AG04449 (cell line): ENCODE measurements around the gene CHD1.
"Not testable (repeated sequence)": the region's sequence is repeated elsewhere in the genome, so short reads cannot be mapped to it uniquely, and the experiment has no call there.

Source experiments
- CTCF ChIA-PET: fragments of 350-600 bp; formaldehyde crosslinking; extraction: SDS; loops from one replicate; lab custom pipeline; 2021; ENCODE audit warnings: antibody characterized with exemption; lab: Yijun Ruan, JAX
- POLR2A ChIA-PET: fragments of 400-600, 350-600 bp; formaldehyde crosslinking; extraction: SDS; loops from one replicate; lab custom pipeline; 2020; ENCODE audit warnings: antibody characterized with exemption, inconsistent platforms; lab: Yijun Ruan, JAX
- DNase-seq: peaks from one replicate; pipeline ENCODE4 v3.0.0-alpha.2; 2010; ENCODE audit warnings: low read depth, low spot score
- H3K4me3 ChIP-seq: 2 replicates; pipeline ENCODE4 v1.5.1; 2011; ENCODE audit warnings: low read depth, mild to moderate bottlenecking, control low read depth, low read length
- TF ChIP-seq, protein P1 (sequence below): IDR thresholded peaks from one replicate; pipeline ENCODE4 v1.5.1; 2011; ENCODE audit warnings: mild to moderate bottlenecking, moderate library complexity, low read length, control low read depth, inconsistent platforms; ENCODE audit not compliant: insufficient read depth; ENCODE audit errors: missing control alignments

CHD1 gene

GRCh38 chr5:98957307-98957706, 28.5 kb upstream of the CHD1 start:
- no peak for DNase-seq
- TF ChIP-seq, protein P1, sequence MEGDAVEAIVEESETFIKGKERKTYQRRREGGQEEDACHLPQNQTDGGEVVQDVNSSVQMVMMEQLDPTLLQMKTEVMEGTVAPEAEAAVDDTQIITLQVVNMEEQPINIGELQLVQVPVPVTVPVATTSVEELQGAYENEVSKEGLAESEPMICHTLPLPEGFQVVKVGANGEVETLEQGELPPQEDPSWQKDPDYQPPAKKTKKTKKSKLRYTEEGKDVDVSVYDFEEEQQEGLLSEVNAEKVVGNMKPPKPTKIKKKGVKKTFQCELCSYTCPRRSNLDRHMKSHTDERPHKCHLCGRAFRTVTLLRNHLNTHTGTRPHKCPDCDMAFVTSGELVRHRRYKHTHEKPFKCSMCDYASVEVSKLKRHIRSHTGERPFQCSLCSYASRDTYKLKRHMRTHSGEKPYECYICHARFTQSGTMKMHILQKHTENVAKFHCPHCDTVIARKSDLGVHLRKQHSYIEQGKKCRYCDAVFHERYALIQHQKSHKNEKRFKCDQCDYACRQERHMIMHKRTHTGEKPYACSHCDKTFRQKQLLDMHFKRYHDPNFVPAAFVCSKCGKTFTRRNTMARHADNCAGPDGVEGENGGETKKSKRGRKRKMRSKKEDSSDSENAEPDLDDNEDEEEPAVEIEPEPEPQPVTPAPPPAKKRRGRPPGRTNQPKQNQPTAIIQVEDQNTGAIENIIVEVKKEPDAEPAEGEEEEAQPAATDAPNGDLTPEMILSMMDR = no peak
- POLR2A ChIA-PET = no interaction called here
- CTCF ChIA-PET = no interaction called here
- H3K4me3 ChIP-seq = no peak overlapping the region

DNA sequence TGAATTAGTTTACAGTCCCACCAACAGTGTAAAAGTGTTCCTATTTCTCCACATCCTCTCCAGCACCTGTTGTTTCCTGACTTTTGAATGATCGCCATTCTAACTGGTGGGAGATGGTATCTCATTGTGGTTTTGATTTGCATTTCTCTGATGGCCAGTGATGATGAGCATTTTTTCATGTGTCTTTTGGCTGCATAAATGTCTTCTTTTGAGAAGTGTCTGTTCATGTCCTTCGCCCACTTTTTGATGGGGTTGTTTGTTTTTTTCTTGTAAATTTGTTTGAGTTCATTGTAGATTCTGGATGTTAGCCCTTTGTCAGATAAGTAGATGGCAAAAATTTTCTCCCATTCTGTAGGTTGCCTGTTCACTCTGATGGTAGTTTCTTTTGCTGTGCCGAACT, 27.1 kb upstream of the CHD1 start:
- H3K4me3 ChIP-seq, POLR2A ChIA-PET, DNase-seq, CTCF ChIA-PET: not testable (repeated sequence)

GRCh38 chr5:98955471-98955870, 26.7 kb upstream of the CHD1 start:
- CTCF ChIA-PET, POLR2A ChIA-PET, H3K4me3 ChIP-seq, DNase-seq: not testable (repeated sequence)

GRCh38 chr5:98954392-98955028, 25.7 kb upstream of the CHD1 start:
- no peak overlapping the region for H3K4me3 ChIP-seq
- no peak for DNase-seq
- TF ChIP-seq, protein P1 = no peak
- ChIA-PET POLR2A (no interaction called here), CTCF (no interaction called here)

DNA sequence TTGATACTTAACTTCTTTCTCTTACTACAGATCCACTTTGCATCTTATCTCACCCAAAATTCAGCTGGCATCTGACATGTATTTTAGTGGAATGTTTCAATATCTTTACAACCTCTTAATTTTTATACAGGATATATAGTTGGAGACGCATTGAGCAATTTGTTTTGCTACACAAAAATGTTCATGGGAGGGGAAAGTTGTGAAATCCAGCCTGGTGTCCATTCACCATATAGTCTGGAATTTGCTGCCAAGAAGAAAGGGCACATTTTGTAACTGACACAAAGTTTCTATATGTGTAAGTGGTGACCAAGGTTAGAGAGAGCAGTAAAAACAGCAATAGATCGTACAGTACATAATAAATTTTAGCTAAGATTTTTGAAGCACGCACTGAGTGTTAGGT, 14.0 kb upstream of the CHD1 start:
- no peak for DNase-seq
- TF ChIP-seq, protein P1 = no peak
- no peak overlapping the region for H3K4me3 ChIP-seq
- CTCF ChIA-PET = no interaction called here
- POLR2A ChIA-PET = no interaction called here

DNA sequence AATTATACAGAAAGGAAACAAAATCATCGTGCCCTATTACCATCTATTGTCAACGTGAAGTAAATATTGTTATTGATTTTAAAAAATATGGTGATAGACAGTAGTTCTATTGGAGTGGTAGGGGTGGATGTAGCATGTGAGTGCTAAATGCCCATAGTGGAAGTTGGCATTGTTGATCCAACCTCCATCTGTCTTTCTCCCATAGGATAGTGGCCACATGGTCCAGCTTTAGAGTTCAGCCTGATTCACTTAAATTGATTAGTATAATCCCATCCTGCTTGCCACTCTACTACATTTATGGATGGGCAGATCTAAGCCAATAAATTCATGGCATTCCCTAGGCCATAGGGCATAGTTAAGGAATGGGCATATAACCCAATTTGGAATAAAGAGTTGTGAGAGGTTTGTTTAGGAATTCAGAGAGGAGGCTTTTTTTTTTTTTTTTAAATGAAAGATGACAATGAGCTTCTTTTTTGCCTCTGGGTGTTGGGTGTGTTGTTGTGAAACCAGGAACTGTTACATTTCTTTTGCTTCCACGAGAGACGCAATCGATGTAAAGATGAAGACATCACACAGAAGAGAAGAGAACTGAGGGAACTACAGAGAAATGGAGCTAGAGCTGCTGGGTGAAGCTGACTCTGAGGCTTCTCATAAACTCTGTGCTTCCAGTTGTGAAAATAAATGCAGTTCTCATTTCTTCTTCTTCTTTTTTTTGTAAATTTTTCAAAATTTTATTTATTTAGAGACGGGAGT, 12.5 kb upstream of the CHD1 start:
- TF ChIP-seq, protein P1 = no peak
- no peak for DNase-seq
- CTCF ChIA-PET = interaction anchor here (0.5 to 1.6 kb wide), 5 partner anchors 9 to 119 kb away, joined by 3 to 4 read pairs (median 3); no protein-coding TSS in a partner anchor
- no peak overlapping the region for H3K4me3 ChIP-seq
- POLR2A ChIA-PET = no interaction called here

DNA sequence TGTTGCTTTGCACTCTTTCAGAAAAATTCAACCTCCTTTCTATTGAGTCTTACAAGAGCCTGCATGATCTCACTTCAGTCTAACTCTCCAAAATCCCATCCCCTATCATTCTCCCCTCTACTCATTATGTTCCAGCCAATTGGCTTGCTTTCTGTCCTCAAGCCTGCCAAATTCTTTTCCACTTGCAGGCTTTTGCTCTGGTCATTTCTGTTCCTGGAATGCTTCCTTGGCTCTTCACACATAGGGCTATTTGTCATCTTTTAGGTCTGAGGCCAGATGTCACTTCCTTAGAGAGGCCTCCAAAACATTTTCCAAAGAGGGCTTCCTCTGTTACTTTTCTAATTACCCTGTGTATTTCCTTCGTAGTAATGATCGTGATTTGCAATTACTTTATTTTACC, 11.8 kb upstream of the CHD1 start:
- CTCF ChIA-PET = interaction anchor here (0.6 to 1.6 kb wide), 3 partner anchors 9 to 119 kb away, joined by 3 to 4 read pairs (median 3); no protein-coding TSS in a partner anchor
- POLR2A ChIA-PET = no interaction called here
- no peak for DNase-seq
- H3K4me3 ChIP-seq = no peak overlapping the region
- TF ChIP-seq, protein P1 = no peak
